HG03354 (cell line): ENCODE results near the gene SPR.

Experiments
- ATAC-seq: cut with Tn5 transposase; IDR thresholded peaks from one replicate; pipeline ENCODE4 v1.9.1; 2021; ENCODE audit warnings: mild to moderate bottlenecking; ENCODE audit not compliant: unreplicated experiment, poor library complexity, severe bottlenecking

SPR gene

DNA sequence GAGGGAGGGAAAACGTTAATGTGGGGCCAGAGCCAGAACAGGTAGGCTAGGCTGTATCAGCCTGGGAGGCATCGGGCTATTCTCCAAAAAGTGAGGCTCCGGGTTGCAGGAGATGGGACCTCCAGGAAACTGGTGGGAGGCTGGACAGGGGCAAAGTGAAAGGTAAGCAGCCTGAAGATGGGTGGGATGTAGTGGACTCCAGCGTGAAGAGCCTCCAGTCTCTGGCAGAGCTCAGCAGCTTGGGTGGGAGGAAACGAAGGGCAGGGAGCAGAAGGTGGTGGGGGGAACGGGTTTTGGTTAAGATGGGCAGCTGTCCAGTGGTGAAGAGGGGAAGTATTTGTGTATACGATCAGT lies 27.0 kb downstream of the SPR start:
- no peak for ATAC-seq

DNA sequence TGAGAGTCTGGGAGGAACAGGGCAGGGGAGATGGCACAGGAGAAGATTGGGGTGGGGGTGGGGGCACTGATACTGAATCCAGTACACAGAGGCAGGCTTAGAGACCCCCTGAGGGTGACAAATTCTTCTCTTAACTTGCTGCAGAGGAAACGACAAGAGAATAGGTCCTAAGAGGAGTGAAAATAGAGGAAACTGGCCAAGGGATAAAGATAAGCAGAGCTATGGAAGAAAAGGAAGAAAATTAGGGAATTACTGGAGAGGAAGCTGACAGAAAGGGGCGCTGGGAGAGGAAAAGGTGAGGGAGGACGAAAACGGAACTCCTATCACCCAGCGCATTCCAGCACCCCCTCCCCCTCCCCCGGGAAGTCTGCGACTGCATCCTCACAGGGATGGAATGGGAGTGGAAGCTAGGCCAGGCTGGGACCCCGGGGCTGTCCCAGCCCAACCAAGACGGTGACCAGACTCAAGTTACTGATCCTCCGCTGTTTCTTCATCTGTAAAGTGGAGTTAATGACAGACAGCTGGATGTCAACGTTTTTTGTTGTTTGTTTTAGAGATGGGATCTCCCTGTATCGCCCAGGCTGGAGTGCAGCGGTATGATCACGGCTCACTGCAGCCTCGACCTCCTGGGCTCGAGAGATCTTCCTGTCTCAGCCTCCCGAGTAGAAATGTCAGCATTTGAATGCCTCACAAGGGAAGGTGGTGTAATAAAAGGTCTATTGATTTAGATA lies 27.5 kb downstream of the SPR start:
- no peak for ATAC-seq

DNA sequence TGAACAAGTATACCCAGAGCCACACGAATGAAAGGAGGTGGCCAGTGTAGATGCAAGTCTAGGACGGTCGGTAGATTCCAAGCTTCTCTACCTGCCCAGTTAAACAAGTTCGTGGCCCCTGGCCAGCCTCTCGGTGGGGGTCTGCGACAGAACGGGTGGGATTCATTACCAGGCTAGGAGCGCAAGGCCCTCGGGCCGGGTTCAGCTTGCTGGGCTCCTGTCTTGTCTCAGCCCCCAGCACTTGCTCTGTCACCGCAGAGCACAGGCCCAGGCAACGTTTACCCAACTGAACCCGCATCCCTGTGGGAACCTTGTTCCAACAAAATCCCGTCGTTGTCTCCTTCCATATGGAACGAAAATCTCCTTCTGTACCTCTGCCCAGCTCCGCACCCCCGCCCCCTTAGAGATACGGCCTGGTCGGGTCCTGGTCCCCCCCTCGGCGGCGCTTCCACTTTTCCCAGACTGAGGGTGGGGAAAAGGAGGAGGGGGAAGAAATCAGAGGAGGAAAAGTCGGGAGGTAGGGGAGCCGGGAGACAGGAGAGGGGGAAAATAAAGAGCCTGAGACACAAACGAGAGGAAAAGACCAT lies 28.2 kb downstream of the SPR start:
- no peak for ATAC-seq

DNA sequence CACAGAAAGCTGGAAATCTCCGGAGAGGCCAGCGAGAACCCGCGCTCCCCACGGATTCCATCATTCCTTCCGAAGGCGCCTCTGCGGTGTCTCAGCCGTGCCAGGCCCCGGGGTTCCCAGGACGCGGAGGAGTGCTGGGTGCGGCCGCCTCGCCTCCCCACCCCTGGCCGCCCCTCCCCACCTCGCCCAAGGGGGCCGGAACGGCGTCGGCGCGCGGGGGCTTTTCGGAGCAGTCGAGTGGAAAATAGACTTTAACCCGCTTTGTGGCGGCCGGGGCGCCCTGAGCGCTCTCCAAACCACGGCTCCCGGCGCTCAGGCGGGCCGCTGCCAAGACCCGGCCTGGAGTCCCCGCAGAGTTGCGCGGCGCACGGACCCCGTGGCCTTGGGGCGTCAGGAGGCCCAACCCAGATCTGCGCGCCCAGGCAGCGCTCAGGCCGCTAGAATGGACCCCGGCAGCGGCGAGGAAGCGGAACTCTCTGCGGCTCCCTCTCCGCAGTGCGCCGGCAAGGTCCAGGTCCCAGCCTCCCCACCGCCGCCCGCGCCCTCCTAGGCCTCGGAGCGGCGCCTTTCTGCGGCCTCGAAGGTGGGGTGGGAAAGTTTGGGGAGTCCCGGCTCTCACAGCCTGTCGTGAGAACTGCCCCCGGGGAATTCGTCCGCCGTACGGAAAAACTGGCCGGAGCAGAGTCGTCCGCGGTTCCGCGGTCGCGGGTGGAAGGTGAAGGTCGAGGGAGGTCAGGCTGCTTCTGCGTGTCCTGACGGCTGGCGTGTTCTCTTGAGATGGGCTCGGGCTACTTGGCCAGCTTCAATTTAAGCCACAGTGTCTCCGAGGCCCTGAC lies 28.9 kb downstream of the SPR start:
- peak; percentile 60 for ATAC-seq

DNA sequence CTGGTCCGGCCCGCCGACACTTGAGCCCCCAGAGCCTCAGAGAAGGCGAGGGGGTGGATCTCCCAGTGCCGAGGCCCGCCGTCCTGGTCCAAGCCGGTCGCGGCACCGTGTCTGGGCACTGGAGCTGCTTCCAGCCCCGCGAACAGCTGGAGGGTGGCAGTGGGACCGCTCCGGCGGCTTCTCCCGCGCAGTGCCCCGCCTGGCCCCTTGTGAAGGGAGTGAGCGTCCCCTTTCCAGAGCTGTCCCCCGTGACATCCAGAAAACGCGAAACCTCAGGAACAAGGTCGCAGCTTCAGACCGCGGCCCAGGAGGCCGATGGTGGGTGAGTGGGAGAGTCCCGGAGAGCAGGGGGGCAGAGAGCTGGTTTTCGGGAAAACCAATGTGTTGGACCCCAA lies 29.5 kb downstream of the SPR start:
- ATAC-seq: peak; percentile 2

DNA sequence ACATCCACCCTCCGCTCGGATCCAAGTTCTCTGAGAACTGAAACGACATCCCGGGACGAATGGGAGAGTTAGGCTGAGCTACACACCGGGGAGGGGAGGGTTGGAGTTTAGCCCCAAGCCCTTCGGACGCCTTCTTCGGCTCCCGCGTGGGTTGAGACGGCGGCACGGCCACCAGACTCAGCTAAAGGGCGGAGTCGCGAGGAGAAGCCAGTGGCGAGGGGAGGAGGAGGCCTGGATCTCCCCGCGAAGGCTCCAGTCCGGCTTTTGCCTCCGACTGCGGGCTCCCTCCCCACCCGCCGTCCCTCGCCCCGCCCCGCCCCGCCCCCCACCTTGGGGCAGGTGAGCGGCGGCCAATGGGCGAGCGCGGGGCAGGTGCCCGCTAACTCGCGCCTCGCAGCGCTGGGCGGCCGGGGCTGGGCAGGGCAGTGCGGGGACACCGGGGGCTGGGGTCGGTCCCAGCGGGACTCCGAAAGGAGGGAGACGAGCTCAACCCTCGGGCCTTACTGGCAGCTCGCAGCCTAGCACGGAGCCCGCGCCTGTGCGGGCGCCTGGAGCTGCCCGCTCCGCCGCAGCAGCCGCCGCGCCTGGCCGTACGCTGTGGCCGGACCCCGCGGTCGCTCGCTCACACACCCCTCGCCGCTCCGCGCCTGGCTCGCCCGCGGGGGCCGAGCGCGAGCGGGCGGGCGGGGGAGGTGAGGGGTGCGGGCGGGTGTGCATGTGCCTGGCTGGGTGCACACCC lies 30.1 kb downstream of the SPR start, which contains the start of gene EMX1:
TSS of gene EMX1 (plus strand) at position 382 of the 739 bp plus-strand sequence. CDS start at position 716, 334 bp downstream.
- peak; percentile 57 for ATAC-seq

DNA sequence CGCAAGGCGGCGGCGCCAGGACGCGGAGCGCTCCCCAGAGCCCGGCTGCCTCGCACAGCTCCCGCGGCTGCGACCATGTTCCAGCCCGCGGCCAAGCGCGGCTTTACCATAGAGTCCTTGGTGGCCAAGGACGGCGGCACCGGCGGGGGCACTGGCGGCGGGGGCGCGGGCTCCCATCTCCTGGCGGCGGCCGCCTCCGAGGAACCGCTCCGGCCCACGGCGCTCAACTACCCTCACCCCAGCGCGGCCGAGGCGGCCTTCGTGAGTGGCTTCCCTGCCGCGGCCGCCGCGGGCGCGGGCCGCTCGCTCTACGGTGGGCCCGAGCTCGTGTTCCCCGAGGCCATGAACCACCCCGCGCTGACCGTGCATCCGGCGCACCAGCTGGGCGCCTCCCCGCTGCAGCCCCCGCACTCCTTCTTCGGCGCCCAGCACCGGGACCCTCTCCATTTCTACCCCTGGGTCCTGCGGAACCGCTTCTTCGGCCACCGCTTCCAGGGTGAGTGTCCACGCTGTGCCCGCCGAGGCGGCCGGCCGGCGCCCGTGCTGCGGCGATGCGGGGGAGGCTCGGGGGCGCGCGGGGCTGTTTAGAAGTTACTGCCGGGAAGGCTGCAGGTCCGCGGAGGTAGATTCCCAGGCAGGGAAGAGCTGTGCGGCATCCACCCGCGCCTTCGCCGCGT lies 30.8 kb downstream of the SPR start:
- peak; percentile 2 for ATAC-seq

DNA sequence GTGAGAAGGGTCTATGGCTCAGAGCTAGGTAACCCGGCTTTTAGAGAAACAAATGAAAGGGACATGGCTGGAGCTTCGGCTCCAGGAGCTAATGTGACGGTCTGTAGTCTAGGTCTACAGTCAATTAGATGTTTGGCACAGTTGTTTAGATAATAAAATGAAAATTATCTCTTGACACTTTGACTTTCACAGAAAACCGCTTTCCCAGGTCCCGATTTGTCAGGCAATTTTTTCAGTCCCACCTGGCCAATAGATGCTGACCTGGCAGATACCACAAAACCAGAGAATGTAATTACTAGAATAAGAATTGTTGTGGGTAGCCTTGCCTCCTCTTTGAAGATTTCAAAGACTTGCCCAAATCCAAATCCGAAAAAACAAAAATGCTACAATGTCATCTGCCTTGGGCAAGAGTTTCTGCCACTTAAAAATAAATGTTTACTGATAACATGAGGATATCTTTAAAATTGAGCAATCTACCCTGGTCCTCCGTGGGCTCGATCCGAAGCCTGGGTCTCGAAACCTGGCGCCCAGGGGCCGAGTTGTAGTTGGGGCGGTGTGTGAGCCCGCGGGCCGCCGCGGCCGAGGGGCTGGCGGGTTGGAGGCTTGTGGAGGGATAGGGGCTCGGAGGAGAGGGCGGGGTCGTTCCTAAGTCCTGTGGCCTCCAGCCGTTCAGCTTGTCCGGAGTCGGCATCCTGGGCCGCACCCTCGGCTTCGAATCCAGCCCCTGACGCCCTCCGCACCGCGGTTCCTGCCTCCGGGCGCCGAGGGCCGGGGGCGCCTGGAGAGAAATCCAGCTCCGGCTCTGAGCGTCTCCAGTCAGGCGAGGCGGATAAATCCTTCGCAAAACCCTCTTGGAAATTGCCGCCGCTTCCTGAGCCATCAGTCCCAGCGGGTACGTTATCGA lies 32.5 kb downstream of the SPR start:
- no peak for ATAC-seq

DNA sequence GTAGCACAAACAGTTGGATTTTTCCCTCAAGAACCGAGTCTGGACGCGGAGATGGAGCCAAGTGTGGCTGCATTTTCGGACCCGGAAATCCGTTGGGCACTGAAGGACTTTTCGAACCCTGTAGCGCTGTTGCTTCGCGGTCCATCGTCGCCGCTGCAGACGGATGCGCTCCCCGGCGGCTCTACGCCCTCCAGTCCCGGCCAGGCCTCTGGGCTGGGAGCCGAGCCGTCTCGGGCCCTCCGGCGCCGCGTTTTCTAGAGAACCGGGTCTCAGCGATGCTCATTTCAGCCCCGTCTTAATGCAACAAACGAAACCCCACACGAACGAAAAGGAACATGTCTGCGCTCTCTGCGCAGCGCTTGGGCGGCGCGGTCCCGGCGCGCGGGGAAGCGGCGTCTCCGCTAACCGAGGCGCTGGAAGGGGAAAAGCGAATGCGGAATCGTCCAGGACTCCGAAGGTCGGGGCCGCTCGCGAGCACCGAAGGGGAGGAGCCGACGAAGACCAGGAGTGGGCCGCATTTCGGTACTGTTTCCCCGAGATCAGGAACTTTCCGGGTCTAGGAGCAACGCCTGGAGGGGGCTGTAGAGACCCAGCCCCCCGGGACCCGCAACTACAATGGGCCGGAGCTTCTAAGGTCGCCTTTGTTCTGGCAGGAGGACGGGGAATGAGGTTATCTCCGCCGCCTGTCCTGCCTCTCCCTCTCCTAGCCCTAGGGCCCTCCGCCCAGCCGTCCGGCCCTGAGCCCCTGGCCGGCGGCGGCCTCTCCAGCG lies 33.3 kb downstream of the SPR start:
- ATAC-seq: no peak

DNA sequence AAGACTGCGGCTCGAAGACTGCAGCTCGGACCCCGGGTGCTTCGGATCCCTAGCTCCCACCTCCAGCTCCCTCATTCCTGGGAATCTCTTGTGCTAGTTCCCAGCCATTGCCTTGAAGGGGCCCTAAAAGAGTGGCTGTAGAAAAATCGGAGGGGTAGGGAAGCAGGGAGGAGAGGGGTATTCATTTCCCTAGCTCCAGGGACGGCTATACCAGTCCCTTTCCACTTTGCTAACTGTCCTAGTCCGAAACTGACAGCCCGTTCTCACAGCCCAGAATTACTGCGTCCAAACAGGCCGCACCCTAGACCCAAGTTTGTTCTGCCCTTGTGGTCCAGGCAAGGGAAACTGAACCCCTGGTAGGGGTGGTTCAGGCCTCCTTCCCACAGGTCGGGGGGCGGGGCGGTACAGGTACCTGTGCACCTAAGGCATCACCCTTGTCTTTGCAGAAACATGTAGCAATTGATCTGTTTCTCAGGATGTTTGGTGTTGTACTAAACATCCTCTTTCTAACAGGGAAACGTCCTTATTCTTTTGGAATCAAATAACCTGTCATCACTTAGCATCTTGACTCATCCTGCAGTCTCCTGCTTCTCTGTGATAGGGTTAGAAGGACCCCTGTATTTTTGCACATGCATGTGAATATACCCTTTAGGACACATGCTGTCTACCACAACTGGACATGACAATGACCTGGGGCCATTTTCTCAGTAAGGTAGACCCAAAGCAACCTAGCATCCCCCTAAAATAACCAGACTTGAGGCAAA lies 34.1 kb downstream of the SPR start:
- ATAC-seq: no peak

DNA sequence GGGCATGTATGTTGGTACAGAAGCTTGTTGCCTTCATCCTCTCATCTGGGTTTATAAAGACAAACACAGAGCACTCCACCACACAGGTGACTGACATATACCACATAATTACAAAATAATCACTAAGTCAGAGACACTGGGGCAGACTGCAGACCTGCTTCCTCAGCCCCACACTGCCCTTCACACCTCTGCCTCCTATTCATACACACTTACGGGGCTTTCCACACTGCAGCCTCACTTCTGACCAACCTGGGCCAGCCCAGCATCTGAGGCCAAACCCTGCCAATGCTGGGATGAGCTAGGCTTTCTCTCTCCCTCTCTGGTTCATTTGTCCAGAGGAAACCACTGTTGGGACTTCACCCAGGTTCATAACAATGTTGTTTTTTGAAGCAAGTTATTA lies 34.6 kb downstream of the SPR start:
- no peak for ATAC-seq

DNA sequence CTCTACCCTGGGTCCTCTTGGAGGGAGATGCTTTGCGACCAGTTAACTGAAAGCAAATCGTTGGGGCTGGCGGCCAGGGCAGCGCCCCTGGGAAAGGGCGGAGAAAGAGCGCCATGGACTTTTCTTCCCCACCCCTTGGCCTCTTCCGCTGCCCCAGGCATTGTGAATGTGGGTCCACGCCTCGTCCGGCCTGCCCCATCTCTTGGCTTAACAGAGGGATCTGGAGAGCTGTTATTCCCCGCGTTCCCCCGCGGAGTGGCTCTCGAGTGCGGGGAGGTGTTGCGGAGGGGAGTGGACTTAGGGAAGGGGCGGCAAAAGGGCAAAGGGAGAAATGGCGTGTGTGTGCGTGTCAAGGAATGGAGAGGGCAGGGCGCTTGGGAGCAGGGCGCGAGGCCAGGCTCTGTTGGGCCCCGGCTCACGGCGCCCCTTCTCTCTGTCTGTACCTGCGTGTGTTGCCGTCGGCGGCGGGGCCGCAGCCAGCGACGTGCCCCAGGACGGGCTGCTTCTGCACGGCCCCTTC lies 36.7 kb downstream of the SPR start:
- no peak for ATAC-seq

DNA sequence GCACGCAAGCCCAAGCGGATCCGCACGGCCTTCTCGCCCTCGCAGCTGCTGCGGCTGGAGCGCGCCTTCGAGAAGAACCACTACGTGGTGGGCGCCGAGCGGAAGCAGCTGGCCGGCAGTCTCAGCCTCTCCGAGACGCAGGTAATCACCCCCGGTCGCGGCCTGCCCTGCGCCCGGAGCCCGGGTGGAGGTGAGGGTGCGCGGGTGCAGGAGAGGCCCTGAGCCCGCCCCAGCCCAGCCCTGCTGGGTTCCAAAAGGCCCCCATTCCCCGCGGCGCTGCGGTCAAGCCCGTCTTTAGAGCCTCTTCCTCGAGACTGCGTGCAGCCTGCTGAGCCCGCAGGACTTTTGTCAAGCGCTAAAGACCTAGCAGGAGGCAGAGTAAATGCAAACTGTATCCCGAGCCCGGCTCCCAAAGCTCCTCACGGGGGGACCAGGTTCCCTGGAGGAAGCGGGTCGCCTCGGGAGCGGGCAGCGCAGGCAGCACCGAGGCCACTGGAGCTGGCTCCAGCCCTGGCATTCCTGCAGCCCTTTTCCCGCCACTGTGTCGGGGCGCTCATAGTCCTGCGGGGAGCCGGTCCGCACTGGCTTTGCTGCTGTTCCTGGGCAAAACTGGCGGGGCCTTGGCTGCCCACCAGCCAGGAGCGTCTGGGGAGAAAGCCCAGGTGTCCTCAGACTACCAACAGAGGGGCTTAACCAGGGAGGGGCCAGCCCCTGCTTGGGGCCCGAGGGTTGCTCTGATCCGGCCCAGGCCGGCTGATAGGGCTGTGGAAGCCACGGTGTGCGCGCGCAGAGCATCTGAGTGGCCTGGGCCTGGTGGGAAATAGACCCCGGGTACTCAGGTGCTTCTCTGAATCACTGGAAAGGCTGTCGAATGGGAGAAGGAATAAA lies 37.4 kb downstream of the SPR start:
- peak; percentile 70 for ATAC-seq

DNA sequence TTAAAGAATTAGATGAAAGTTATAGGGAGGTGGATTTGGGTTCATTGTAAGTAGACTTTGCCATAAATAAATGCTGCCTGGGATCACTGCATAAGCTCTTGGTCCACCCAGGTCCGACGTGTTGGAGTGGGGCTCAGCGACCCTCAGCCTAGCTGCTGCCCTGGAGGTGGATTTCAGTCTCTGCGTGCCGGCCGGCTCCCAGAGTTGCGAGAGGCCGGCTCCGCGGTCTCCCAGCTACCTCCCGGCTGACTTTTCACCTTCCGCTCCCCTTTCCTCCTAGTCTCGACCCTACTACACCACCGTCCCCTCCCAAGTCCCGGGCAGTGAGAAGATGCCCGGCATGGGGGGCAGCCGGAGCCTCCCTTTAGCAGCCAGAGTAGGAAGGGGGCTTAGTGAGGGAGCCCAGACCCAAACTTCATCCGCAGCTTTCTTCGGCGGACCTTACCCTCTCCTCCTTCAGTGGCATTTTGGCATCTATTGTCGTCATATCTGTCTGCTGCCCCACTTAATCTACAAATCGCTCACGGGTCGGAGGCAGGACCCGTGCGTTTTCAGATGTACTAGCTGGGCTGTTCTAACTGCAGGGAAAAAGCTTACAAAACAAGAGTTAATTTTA lies 38.2 kb downstream of the SPR start:
- no peak for ATAC-seq

DNA sequence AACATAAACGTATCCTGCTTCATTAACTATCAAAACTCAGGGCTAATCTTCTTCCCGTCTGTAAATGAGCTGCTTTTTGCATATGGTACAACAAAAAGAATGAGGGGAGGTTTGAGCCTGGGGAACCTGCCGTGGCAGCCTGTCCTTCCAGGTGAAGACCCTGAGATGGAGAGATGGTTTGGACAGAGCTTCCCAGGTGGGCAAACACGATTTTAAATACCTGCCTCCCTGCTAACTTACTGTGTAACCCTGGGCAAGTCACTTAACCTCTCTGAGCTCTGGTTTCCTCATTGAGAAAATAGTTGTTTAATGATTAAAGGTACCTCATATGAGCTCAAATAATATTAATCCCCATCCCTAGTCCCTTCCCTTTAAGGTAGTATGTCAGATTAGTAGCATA lies 39.2 kb downstream of the SPR start:
- no peak for ATAC-seq
